OCI-LY3 (cell line): ENCODE results near the gene CARTPT.

Source experiments
- H2AFZ ChIP-seq: fragments of 200-600, 300-600 bp; shearing (Covaris generic); 2 replicates; pipeline ENCODE4 v1.6.0; 2014; ENCODE audit warnings: antibody characterized with exemption, low read depth, low read length
- H3K27ac ChIP-seq: fragments of 200-600, 300-600 bp; sonication (generic); 2 replicates; pipeline ENCODE4 v1.5.1; 2014; ENCODE audit warnings: mild to moderate bottlenecking, low read length, moderate library complexity, mixed read lengths
- H3K27me3 ChIP-seq: fragments of 200-600, 300-600 bp; sonication (generic); 2 replicates; pipeline ENCODE4 v1.6.1; 2014; ENCODE audit warnings: low read depth, low read length, mixed read lengths
- H3K36me3 ChIP-seq: fragments of 200-600, 300-600 bp; sonication (generic); replicated peaks from 2 replicates; pipeline ENCODE3; 2014; ENCODE audit warnings: low read depth, low read length, mixed read lengths
- H3K4me1 ChIP-seq: fragments of 300-600, 200-600 bp; sonication (generic); 2 replicates; pipeline ENCODE4 v1.6.1; 2014; ENCODE audit warnings: low read length, mixed read lengths
- H3K4me2 ChIP-seq: fragments of 200-600, 300-600 bp; sonication (generic); 2 replicates; pipeline ENCODE4 v1.6.1; 2014; ENCODE audit warnings: low read length, mixed read lengths
- H3K4me3 ChIP-seq: fragments of 300-600, 200-600 bp; sonication (generic); 2 replicates; pipeline ENCODE4 v1.5.1; 2014; ENCODE audit warnings: antibody characterized with exemption, mild to moderate bottlenecking, low read length, moderate library complexity
- H3K79me2 ChIP-seq: fragments of 300-600, 200-600 bp; shearing (Covaris generic); 2 replicates; pipeline ENCODE4 v1.6.1; 2014; ENCODE audit warnings: mild to moderate bottlenecking, low read length, mixed read lengths
- H3K9ac ChIP-seq: fragments of 300-600, 200-600 bp; shearing (Covaris generic); 2 replicates; pipeline ENCODE4 v1.6.0; 2014; ENCODE audit warnings: mild to moderate bottlenecking, low read length, moderate library complexity
- H3K9me3 ChIP-seq: fragments of 200-600, 300-600 bp; shearing (Covaris generic); 2 replicates; pipeline ENCODE4 v1.6.1; 2014; ENCODE audit warnings: low read length, mixed read lengths; ENCODE audit not compliant: insufficient read depth
- H4K20me1 ChIP-seq: fragments of 200-600, 300-600 bp; sonication (generic); 2 replicates; pipeline ENCODE4 v1.6.1; 2016; ENCODE audit warnings: low read length, mixed read lengths; ENCODE audit not compliant: insufficient read depth
- EZH2phosphoT487 ChIP-seq: fragments of 200-600 bp; shearing (Covaris generic); IDR thresholded peaks from 2 replicates; pipeline ENCODE4 v1.6.1; 2018; ENCODE audit warnings: antibody characterized with exemption, mixed run types, low read depth
- TF ChIP-seq, protein P1 (sequence below): fragments of 200-600, 300-600 bp; sonication (generic); IDR thresholded peaks from 2 replicates; pipeline ENCODE4 v1.5.1; 2014; ENCODE audit warnings: antibody characterized with exemption, low read length, low read depth

CARTPT gene

DNA sequence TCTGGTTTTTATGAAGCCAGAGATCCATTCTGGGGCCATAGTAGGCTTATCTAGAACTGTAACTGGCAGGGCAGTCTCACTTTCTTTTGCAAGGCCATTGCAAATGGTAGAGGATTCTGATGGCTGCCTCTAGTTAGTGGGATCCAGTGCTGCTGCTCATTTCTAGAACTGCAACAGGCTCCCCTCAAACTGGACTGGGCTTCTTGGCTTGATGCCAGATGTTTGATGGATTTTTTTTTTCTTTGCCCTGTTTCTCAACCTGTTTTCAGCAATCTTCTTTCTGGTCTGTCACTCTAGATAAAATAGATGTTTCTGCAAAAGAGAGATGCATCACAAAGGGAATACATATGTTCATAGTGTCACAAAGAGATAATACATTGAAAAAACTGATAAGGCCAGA lies 11.9 kb downstream of the CARTPT start:
- TF ChIP-seq, protein P1, sequence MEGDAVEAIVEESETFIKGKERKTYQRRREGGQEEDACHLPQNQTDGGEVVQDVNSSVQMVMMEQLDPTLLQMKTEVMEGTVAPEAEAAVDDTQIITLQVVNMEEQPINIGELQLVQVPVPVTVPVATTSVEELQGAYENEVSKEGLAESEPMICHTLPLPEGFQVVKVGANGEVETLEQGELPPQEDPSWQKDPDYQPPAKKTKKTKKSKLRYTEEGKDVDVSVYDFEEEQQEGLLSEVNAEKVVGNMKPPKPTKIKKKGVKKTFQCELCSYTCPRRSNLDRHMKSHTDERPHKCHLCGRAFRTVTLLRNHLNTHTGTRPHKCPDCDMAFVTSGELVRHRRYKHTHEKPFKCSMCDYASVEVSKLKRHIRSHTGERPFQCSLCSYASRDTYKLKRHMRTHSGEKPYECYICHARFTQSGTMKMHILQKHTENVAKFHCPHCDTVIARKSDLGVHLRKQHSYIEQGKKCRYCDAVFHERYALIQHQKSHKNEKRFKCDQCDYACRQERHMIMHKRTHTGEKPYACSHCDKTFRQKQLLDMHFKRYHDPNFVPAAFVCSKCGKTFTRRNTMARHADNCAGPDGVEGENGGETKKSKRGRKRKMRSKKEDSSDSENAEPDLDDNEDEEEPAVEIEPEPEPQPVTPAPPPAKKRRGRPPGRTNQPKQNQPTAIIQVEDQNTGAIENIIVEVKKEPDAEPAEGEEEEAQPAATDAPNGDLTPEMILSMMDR = no peak
- no peak for TF ChIP-seq EZH2phosphoT487
- no peak overlapping the region for H3K4me3 ChIP-seq

GRCh38 chr5:71732011-71732410 lies 12.9 kb downstream of the CARTPT start:
- Histone ChIP-seq H4K20me1 (no peaks in the 10 kb centered on the region), H3K9me3 (no peaks in the 10 kb centered on the region), H3K27ac (no peak overlapping the region), H3K79me2 (no peaks in the 10 kb centered on the region), H3K4me1 (peaks cover 2% of the 10 kb centered on the region; the same call in 1 of the 2 replicates), H3K9ac (no peak overlapping the region), H3K27me3 (no peaks in the 10 kb centered on the region), H2AFZ (no peak overlapping the region), H3K4me2 (no peak overlapping the region), H3K4me3 (no peak overlapping the region), H3K36me3 (no peaks in the 10 kb centered on the region)
- TF ChIP-seq, protein P1 = no peak
- TF ChIP-seq EZH2phosphoT487 = no peak

More for the DNA sequence above, 11.9 kb downstream of the CARTPT start:
- Histone ChIP-seq H3K9me3 (no peaks in the 10 kb centered on the region), H3K9ac (no peak overlapping the region), H3K4me2 (no peak overlapping the region), H4K20me1 (no peaks in the 10 kb centered on the region), H3K36me3 (no peaks in the 10 kb centered on the region), H3K27ac (no peak overlapping the region), H3K4me1 (peaks cover 2% of the 10 kb centered on the region; the same call in 1 of the 2 replicates), H3K27me3 (no peaks in the 10 kb centered on the region), H2AFZ (no peak overlapping the region), H3K79me2 (no peaks in the 10 kb centered on the region)

GRCh38 chr5:71734141-71734540 lies 15.1 kb downstream of the CARTPT start:
- Histone ChIP-seq H3K36me3 (no peaks in the 10 kb centered on the region), H3K4me2 (no peak overlapping the region), H2AFZ (no peak overlapping the region), H3K4me1 (peaks cover 11% of the 10 kb centered on the region), H3K9me3 (no peaks in the 10 kb centered on the region), H3K4me3 (no peak overlapping the region), H3K27me3 (no peaks in the 10 kb centered on the region), H3K27ac (no peak overlapping the region), H3K9ac (no peak overlapping the region), H3K79me2 (no peaks in the 10 kb centered on the region), H4K20me1 (no peaks in the 10 kb centered on the region)
- TF ChIP-seq, protein P1 = no peak
- TF ChIP-seq EZH2phosphoT487 = no peak

DNA sequence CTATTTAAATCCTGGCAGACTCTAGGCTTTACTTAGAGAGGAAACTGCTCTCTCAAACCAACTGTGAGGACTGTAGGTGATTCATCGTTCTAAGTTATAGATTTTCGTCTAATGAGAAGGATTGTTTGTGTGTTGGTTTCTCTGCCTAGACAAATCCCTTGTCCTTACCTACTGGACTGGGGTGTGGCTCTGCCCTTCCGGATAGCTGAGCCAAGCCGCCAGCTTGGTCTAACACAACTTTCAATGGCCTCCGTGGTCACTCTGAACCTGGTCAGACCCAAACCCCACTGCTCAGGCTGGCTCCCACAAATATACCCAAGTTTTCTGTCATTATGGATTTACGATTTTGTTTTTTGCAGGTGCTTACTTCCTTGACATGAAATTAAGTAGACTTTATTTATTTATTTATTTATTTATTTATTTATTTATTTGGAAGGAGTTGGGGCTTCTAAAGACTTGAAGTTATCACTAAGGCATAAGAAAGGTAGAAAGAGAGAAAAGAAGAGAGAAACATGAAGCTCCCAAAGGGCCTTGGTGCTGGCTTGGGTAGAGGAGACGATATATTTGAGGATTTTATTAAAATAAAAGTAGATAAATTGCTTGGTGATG lies 19.0 kb downstream of the CARTPT start:
- Histone ChIP-seq H3K4me1 (peaks cover 24% of the 10 kb centered on the region), H3K4me3 (no peak overlapping the region), H3K4me2 (no peak overlapping the region), H2AFZ (no peak overlapping the region), H3K27ac (no peak overlapping the region), H3K36me3 (no peaks in the 10 kb centered on the region), H3K9ac (no peak overlapping the region), H3K79me2 (no peaks in the 10 kb centered on the region), H4K20me1 (no peaks in the 10 kb centered on the region), H3K27me3 (no peaks in the 10 kb centered on the region), H3K9me3 (peaks cover 9% of the 10 kb centered on the region; the same call in 1 of the 2 replicates)
- TF ChIP-seq, protein P1 = no peak
- no peak for TF ChIP-seq EZH2phosphoT487
